Measurements from ENCODE around the gene STAP2.
"Not testable (repeated sequence)": the region's sequence is repeated elsewhere in the genome, so short reads cannot be mapped to it uniquely, and the experiment has no call there.

The STAP2 gene

GRCh38 chr19:4297901-4298809 lies 40.5 kb downstream of the STAP2 start:
- DNase-seq = no peak

- DNase-seq = no peak
Observed at GRCh38 chr19:4295972-4296771, 42.5 kb downstream of the STAP2 start.

- DNase-seq = no peak
Observed at GRCh38 chr19:4294389-4294788, 44.2 kb downstream of the STAP2 start.

GRCh38 chr19:4292515-4292914 lies 46.1 kb downstream of the STAP2 start:
- no peak for DNase-seq

GRCh38 chr19:4291184-4291732 lies 47.4 kb downstream of the STAP2 start:
- DNase-seq = no peak

GRCh38 chr19:4288091-4288777 lies 50.4 kb downstream of the STAP2 start:
- no peak for DNase-seq

GRCh38 chr19:4286141-4286540 lies 52.5 kb downstream of the STAP2 start:
- DNase-seq = not testable (repeated sequence)

- DNase-seq = no peak
Observed at GRCh38 chr19:4284974-4285373, 53.7 kb downstream of the STAP2 start.

- no peak for DNase-seq
Observed at GRCh38 chr19:4284176-4284958, 54.3 kb downstream of the STAP2 start.

- DNase-seq = no peak
Observed at GRCh38 chr19:4279530-4280422, 58.9 kb downstream of the STAP2 start.

GRCh38 chr19:4279267-4279529 lies 59.4 kb downstream of the STAP2 start:
- no peak for DNase-seq

- no peak for DNase-seq
Observed at GRCh38 chr19:4278419-4279266, 60.0 kb downstream of the STAP2 start, which contains the start of gene SHD. SHD (plus strand) TSS chr19:4279266; CDS start chr19:4280064, 798 bp downstream.

- no peak for DNase-seq
Observed at GRCh38 chr19:4278010-4278409, 60.6 kb downstream of the STAP2 start.

- no peak for DNase-seq
Observed at GRCh38 chr19:4277191-4277696, 61.4 kb downstream of the STAP2 start.

- DNase-seq = not testable (repeated sequence)
Observed at GRCh38 chr19:4274321-4274686, 64.3 kb downstream of the STAP2 start.

Data from HCEC 1CT (cell line).